ENCODE data around the gene PANK1. TPM values are rescaled to one million over a fixed set of nuclear protein-coding genes. Genes with fewer than 3 reads are reported as not detected.

PANK1 gene
- total RNA-seq, 1 experiment from 2014 or later: 33.2 TPM

GRCh38 chr10:89662596-89662995 is 17.6 kb upstream of the PANK1 start:
- Histone ChIP-seq H3K27ac (ENCODE audit: insufficient read length, low read depth, low read length) (no peak overlapping the region), H3K4me2 (ENCODE audit: insufficient read depth, insufficient read length, low read length) (no peak overlapping the region), H4K8ac (replicated peaks; ENCODE audit: insufficient read length, low read depth, low read length) (no peak overlapping the region), H2BK120ac (ENCODE audit: low read depth, low read length, poor library complexity, severe bottlenecking) (no peak overlapping the region), H3K14ac (ENCODE audit: insufficient read depth, low read length) (no peak overlapping the region), H2BK20ac (ENCODE audit: low read depth, low read length, poor library complexity, severe bottlenecking) (no peak overlapping the region), H3K79me1 (ENCODE audit: insufficient read depth, low read depth, low read length, poor library complexity, severe bottlenecking) (no peaks in the 10 kb centered on the region), H3K9me3 (ENCODE audit: control insufficient read depth, low read depth, low read length) (no peaks in the 10 kb centered on the region), H3K9ac (ENCODE audit: extremely low read depth, insufficient read length, low read length) (no peak overlapping the region), H3K4ac (ENCODE audit: low read depth, low read length) (no peak overlapping the region), H4K20me1 (ENCODE audit: control insufficient read depth, insufficient read depth, insufficient read length) (no peaks in the 10 kb centered on the region), H3K27me3 (ENCODE audit: insufficient read depth, low read length) (no peaks in the 10 kb centered on the region), H3K23ac (ENCODE audit: insufficient read length, low read depth, low read length) (no peak overlapping the region), H4K5ac (ENCODE audit: insufficient read length, low read depth, low read length) (no peak overlapping the region), H4K91ac (ENCODE audit: insufficient read length, low read depth, low read length) (no peak overlapping the region), H3K79me2 (ENCODE audit: insufficient read depth, low read length) (no peaks in the 10 kb centered on the region), H2AK5ac (ENCODE audit: insufficient read length, low read length) (no peak overlapping the region), H3K23me2 (ENCODE audit: insufficient read length, low read depth, low read length, poor library complexity, severe bottlenecking) (no peaks in the 10 kb centered on the region), H2BK5ac (ENCODE audit: insufficient read length, low read length) (no peak overlapping the region), H3K56ac (ENCODE audit: insufficient read length, low read depth, low read length) (no peak overlapping the region), H2AFZ (ENCODE audit: low read length) (no peak overlapping the region), H2BK12ac (ENCODE audit: insufficient read length, low read depth, low read length) (no peak overlapping the region), H3T11ph (ENCODE audit: low read length) (no peak overlapping the region), H2BK15ac (ENCODE audit: low read depth, low read length) (no peak overlapping the region), H3K18ac (ENCODE audit: insufficient read length, low read depth, low read length) (no peak overlapping the region), H3K4me1 (ENCODE audit: insufficient read depth, low read length) (no peaks in the 10 kb centered on the region)
- H3K27ac Mint-ChIP-seq: no peak overlapping the region
- no peak for TF ChIP-seq CTCF (conservative IDR thresholded peaks at IDR 0.05)
- peaks cover 1% of the 10 kb centered on the region; the same call in 1 of the 2 replicates for H3K27me3 Mint-ChIP-seq (ENCODE audit: low read depth)
- no CpG with 5 or more reads among the region's 2 CpGs for WGBS (ENCODE audit: extremely low coverage, insufficient read length, low lambda C conversion rate)
- no peaks in the 10 kb centered on the region for H3K36me3 Mint-ChIP-seq (ENCODE audit: insufficient read depth in 1 of 3, low read depth in 3 of 3)
- no peaks in the 10 kb centered on the region for H3K4me1 Mint-ChIP-seq
- no peak overlapping the region for H3K4me3 Mint-ChIP-seq
- DNase-seq: no peak
- H3K9me3 Mint-ChIP-seq: no peaks in the 10 kb centered on the region

All from H9 (cell line).